A549 (cell line): ENCODE results near the gene TAF11L12.

ENCODE experiments used
- POLR2AphosphoS2 ChIP-seq: conservative IDR thresholded peaks from 2 replicates; pipeline ENCODE4 v1.6.1; 2012; ENCODE audit warnings: low read length, improper control_type of control experiment, inconsistent platforms
- RNF2 ChIP-seq: fragments of 200-600 bp; sonication (generic); IDR thresholded peaks from 2 replicates; pipeline ENCODE4 v1.6.1; 2016; ENCODE audit warnings: low read depth, mild to moderate bottlenecking, antibody characterized with exemption, moderate library complexity, borderline replicate concordance
- TF ChIP-seq, protein P1 (sequence below): fragments of >200 bp; sonication (Bioruptor Twin); formaldehyde crosslinking; IDR thresholded peaks from 3 replicates; pipeline ENCODE4 v1.5.1; 2016

DNA sequence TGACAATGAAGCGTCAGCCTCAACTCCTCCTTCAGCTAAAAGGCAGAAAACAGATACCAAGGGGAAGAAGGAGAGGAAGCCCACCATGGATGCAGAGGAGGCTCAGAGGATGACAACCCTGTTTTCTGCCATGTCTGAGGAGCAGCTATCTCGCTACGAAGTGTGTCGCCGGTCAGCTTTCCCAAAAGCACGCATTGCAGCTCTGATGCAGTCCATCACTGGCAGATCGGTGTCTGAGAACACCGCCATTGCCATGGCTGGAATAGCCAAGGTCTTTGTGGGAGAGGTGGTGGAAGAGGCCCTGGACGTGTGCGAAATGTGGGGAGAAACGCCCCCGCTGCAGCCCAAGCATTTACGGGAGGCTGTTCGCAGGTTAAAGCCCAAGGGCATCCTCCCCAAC is 5.2 kb upstream of the TAF11L12 start:
- TF ChIP-seq, protein P1, sequence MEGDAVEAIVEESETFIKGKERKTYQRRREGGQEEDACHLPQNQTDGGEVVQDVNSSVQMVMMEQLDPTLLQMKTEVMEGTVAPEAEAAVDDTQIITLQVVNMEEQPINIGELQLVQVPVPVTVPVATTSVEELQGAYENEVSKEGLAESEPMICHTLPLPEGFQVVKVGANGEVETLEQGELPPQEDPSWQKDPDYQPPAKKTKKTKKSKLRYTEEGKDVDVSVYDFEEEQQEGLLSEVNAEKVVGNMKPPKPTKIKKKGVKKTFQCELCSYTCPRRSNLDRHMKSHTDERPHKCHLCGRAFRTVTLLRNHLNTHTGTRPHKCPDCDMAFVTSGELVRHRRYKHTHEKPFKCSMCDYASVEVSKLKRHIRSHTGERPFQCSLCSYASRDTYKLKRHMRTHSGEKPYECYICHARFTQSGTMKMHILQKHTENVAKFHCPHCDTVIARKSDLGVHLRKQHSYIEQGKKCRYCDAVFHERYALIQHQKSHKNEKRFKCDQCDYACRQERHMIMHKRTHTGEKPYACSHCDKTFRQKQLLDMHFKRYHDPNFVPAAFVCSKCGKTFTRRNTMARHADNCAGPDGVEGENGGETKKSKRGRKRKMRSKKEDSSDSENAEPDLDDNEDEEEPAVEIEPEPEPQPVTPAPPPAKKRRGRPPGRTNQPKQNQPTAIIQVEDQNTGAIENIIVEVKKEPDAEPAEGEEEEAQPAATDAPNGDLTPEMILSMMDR, result no peak
- TF ChIP-seq POLR2AphosphoS2 (no peak), RNF2 (no peak)
